GM12875 (cell line): ENCODE measurements around the gene SPIB.

ENCODE experiments used
- H3K4me3 ChIP-seq: one replicate; pipeline ENCODE4 v1.5.1; 2011; ENCODE audit warnings: low read depth, low read length, control low read depth
- TF ChIP-seq, protein P1 (sequence below): IDR thresholded peaks from 2 replicates; pipeline ENCODE4 v1.5.1; 2011; ENCODE audit warnings: low read depth, mild to moderate bottlenecking, control low read depth, inconsistent platforms, low read length, moderate library complexity, borderline replicate concordance; ENCODE audit not compliant: insufficient read depth

The SPIB gene

DNA sequence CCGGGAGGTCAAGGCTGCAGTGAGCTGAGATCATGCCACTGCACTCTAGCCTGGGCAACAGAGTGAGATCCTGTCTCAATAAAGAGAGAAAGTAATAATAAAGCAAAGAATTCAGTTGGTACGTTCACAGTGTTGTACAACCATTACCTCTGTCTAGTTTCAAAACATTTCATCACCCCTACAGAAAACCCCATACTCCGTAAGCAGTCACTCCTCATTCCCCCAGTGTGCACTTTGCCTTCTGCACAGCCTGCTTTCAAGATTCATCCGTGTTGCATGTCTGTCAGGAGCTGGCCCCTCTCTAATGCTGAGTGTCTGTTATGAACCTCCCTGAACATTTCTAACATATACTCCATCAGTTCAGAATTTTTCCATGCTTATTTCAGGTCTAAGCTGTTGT is 25.1 kb upstream of the SPIB start:
- TF ChIP-seq, protein P1, sequence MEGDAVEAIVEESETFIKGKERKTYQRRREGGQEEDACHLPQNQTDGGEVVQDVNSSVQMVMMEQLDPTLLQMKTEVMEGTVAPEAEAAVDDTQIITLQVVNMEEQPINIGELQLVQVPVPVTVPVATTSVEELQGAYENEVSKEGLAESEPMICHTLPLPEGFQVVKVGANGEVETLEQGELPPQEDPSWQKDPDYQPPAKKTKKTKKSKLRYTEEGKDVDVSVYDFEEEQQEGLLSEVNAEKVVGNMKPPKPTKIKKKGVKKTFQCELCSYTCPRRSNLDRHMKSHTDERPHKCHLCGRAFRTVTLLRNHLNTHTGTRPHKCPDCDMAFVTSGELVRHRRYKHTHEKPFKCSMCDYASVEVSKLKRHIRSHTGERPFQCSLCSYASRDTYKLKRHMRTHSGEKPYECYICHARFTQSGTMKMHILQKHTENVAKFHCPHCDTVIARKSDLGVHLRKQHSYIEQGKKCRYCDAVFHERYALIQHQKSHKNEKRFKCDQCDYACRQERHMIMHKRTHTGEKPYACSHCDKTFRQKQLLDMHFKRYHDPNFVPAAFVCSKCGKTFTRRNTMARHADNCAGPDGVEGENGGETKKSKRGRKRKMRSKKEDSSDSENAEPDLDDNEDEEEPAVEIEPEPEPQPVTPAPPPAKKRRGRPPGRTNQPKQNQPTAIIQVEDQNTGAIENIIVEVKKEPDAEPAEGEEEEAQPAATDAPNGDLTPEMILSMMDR = no peak
- no peak overlapping the region for H3K4me3 ChIP-seq

- TF ChIP-seq, protein P1 = no peak
- H3K4me3 ChIP-seq = no peak overlapping the region
These were observed 24.7 kb upstream of the SPIB start for GRCh38 chr19:50394017-50394416.

- TF ChIP-seq, protein P1 = no peak
- no peak overlapping the region for H3K4me3 ChIP-seq
These were observed 19.9 kb upstream of the SPIB start for GRCh38 chr19:50398675-50399367.

- no peak overlapping the region for H3K4me3 ChIP-seq
These were observed 19.4 kb upstream of the SPIB start for GRCh38 chr19:50399368-50399745.

GRCh38 chr19:50401605-50402450 is 16.9 kb upstream of the SPIB start:
- TF ChIP-seq, protein P1 = no peak
- no peak overlapping the region for H3K4me3 ChIP-seq

More at GRCh38 chr19:50399368-50399745, 19.4 kb upstream of the SPIB start:
- TF ChIP-seq, protein P1 = no peak

DNA sequence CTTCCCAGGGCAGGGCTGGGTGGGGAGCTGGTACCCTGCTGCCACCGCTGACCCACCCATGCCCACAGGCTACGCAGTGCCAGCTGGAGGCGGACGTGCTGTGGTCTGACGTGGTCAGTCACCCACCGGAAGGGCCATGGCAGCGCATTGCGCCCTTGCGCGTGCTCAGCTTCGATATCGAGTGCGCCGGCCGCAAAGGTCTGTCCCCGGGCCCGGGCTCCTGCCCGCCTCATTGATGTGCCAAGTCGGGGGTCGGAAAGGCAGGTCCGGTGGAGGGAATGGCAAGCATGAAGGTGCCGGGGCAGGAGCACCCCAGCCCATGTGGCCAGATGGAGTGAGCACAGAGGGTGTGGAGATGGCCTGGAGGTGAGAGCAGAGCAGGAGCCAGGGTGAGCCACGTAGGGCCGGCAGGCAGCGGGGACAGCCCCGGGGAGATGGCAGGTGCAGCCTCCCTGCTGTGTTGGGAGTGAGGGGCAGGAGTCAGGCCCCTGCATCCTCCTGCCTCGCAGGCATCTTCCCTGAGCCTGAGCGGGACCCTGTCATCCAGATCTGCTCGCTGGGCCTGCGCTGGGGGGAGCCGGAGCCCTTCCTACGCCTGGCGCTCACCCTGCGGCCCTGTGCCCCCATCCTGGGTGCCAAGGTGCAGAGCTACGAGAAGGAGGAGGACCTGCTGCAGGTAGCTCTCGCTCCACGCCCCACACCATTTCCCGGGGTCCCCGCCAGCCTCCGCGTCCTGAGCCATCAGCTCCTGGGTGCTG is 16.0 kb upstream of the SPIB start:
- TF ChIP-seq, protein P1 = no peak
- no peak overlapping the region for H3K4me3 ChIP-seq
